ENCODE results near the gene IL4. TPM values are rescaled to one million over a fixed set of nuclear protein-coding genes. Genes with fewer than 3 reads are reported as not detected.

IL4 gene
- total RNA-seq, 4 donors from 2014 or later: not detected

DNA sequence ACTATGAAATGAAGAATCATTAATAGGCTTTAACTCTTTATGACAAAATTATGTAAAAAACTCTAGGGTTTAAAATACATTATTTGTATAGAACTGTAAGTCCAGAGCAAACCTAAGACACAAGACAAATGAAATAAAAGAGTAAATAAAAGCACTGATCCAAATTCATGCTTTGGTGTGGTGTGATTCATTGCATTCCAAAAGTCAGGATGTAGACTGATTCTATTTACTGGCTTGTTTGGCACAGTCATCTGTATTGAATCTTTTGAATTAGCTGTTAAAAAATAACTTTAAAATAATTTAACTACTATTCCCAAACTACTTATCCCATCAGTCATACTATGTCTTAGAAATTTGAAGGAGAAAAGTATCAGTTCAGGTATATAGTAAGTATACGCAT is 31.1 kb downstream of the IL4 start:
- H3K4me1 ChIP-seq: no peaks in the 10 kb centered on the region
- TF ChIP-seq EP300 (IDR thresholded peaks at IDR 0.05): no peak
- TF ChIP-seq POLR2A (IDR thresholded peaks at IDR 0.05): no peak
- TF ChIP-seq CTCF (IDR thresholded peaks at IDR 0.05): no peak
- no peaks in the 10 kb centered on the region for H3K9me3 ChIP-seq
- 98 to 99% methylated on average over 1 of the region's 1 CpG for WGBS, 2 donors
- H3K27me3 ChIP-seq: no peaks in the 10 kb centered on the region
- peaks cover 0 to 32% (median 4%) of the 10 kb centered on the region in 3 donors for H3K36me3 ChIP-seq
- no peak overlapping the region for H3K4me3 ChIP-seq
- no peak overlapping the region for H3K27ac ChIP-seq
- DNase-seq (ENCODE audit: low spot score in 2 of 2): no peak

DNA sequence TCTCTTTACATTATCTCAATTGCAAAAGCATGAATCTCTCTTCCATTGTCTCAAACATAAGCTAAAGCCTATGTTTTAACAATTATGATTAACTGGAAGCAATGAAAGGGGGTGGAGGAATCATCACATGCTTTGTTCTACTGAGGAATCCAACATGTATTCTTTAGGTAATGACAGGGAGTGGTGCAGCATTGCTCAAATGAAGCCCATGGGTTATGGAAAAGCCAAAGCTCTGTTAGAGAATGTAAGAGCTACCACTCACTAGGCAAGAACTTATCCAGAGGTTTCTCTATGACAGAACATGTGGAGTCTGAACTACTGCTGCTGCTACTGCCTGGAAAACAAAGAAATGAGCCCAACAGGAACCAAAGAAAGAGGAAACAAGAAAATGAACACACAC is 34.9 kb downstream of the IL4 start:
- no peak overlapping the region for H3K27ac ChIP-seq
- no peak for DNase-seq (ENCODE audit: low spot score in 2 of 2)
- H3K27me3 ChIP-seq: no peaks in the 10 kb centered on the region
- no peaks in the 10 kb centered on the region for H3K4me1 ChIP-seq
- TF ChIP-seq EP300 (IDR thresholded peaks at IDR 0.05) (no peak), POLR2A (IDR thresholded peaks at IDR 0.05) (no peak), CTCF (IDR thresholded peaks at IDR 0.05) (no peak)
- no peaks in the 10 kb centered on the region for H3K9me3 ChIP-seq
- no peak overlapping the region for H3K4me3 ChIP-seq
- no peaks in the 10 kb centered on the region for H3K36me3 ChIP-seq

DNA sequence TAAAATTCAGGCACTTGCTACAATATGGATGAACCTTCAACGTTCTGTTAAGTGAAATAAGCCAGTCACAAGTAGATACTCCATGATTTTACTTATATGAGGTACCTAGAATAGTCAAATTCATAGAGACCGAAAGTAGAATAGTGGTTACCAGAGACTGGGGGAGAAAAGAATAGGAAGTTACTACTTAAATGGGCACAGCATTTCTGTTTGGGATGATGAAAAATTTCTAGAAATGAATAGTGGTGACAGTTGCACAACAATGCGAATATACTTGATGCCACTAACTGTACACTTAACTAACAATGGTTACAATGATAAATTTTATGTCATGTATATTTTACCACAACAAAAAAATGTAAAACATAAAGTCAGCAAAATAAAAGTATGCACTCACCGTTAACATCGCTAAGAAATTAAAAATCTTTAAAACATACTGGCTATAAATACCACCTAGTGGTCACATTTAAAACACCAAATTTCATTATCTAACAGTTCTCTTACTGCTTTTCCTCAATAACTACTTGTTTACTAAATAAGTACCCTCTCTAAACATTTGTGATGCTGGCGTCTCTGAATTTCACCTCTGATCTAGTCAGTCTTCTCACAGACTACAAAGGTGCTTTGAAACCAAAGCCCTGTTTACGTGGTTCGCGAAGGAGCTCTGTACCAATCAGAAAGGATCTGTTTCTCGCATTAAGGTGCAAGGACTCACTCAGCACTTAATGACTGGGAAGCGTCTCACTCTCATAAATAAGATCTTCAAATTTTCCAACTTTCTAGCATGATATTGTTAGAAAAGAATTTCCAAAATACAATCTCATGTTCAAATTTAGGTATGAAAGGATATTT is 40.9 kb downstream of the IL4 start:
- no peak for DNase-seq (ENCODE audit: low spot score in 2 of 2)
- no peaks in the 10 kb centered on the region for H3K9me3 ChIP-seq
- H3K27me3 ChIP-seq: no peaks in the 10 kb centered on the region
- H3K36me3 ChIP-seq: peaks cover 0 to 14% (median 0%) of the 10 kb centered on the region in 3 donors
- TF ChIP-seq CTCF (IDR thresholded peaks at IDR 0.05): peak; percentile 28 to 59 (median 37)
- TF ChIP-seq POLR2A (IDR thresholded peaks at IDR 0.05): no peak
- TF ChIP-seq EP300 (IDR thresholded peaks at IDR 0.05): no peak
- H3K4me1 ChIP-seq: peaks cover 0 to 4% (median 0%) of the 10 kb centered on the region in 4 donors
- H3K4me3 ChIP-seq: no peak overlapping the region
- 62 to 66% methylated on average over 11 of the region's 11 CpGs for WGBS, 2 donors
- H3K27ac ChIP-seq: no peak overlapping the region

DNA sequence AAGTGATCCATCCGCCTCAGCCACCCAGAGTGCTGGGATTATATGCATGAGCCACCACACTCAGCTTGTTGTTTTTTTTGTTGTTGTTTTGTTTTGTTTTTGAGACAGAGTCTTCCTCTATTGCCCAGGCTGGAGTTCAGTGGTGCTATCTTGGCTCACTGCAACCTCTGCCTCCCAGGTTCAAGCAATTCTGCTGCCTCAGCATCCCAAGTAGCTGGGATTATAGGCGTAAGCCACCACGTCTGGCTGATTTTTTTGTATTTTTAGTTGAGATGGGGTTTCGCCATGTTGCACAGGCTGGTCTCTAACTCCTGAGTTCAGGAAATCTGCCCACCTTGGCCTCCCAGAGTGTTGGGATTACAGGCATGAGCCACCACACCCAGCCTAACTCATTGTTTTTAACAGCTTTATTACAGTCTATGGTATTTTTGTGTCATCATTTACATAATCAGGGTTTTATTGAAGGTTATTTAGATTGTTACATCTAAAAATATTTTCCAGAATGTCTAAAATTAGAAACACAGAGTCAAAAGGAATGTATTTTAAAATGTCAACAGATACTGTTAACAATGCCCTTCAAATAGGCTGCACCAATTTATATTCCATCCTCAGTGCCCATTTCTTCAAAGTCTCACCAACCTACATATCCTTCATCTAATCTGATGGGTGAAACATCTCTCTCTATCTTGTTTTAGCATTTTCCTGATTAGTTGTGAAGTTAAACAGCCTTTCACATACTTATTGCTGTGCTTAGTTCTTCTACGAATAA is 44.9 kb downstream of the IL4 start:
- Histone ChIP-seq H3K27ac (no peak overlapping the region), H3K9me3 (no peaks in the 10 kb centered on the region), H3K4me3 (no peak overlapping the region), H3K36me3 (peaks cover 0 to 19% (median 0%) of the 10 kb centered on the region in 3 donors), H3K27me3 (no peaks in the 10 kb centered on the region), H3K4me1 (peaks cover 0 to 4% (median 0%) of the 10 kb centered on the region in 4 donors)
- WGBS, 2 donors: 95 to 99% methylated on average over 5 of the region's 5 CpGs
- DNase-seq (ENCODE audit: low spot score in 2 of 2): no peak
- no peak for TF ChIP-seq EP300 (IDR thresholded peaks at IDR 0.05)
- TF ChIP-seq POLR2A (IDR thresholded peaks at IDR 0.05): no peak
- no peak for TF ChIP-seq CTCF (IDR thresholded peaks at IDR 0.05)

DNA sequence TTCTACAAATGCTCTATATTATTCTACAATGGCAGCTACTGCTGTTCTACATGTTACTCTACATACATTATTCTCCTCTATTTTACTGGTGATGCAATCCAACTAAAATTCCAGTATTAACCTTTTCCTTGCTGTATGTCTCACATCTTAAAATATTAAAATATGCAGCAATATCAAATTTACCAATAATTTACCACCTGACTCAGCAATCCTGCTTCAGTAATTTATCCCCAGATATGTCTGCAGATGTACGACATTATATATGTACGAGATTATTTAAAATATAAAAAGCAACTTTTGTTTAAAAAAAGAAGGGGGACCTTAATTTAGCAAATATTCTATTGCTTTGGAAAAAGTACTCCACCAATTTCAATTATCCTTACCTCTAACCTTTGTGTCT is 52.0 kb downstream of the IL4 start:
- no peak overlapping the region for H3K27ac ChIP-seq
- no peaks in the 10 kb centered on the region for H3K4me1 ChIP-seq
- no peak for DNase-seq (ENCODE audit: low spot score in 2 of 2)
- H3K4me3 ChIP-seq: no peak overlapping the region
- H3K36me3 ChIP-seq: peaks cover 0 to 12% (median 0%) of the 10 kb centered on the region in 3 donors
- H3K9me3 ChIP-seq: no peaks in the 10 kb centered on the region
- TF ChIP-seq EP300 (IDR thresholded peaks at IDR 0.05) (no peak), CTCF (IDR thresholded peaks at IDR 0.05) (no peak), POLR2A (IDR thresholded peaks at IDR 0.05) (no peak)
- no peaks in the 10 kb centered on the region for H3K27me3 ChIP-seq
- WGBS, 2 donors: 94 to 95% methylated on average over 2 of the region's 2 CpGs
